ENCODE data around the gene SLC25A40. TPM values are rescaled to one million over a fixed set of nuclear protein-coding genes. Genes with fewer than 3 reads are reported as not detected.
A peak's percentile ranks its signal among the peaks of the same experiment; 100 is the strongest.
"Not testable (repeated sequence)": the region's sequence is repeated elsewhere in the genome, so short reads cannot be mapped to it uniquely, and the experiment has no call there.

Gene SLC25A40
- total RNA-seq, 2 experiments from 2014 or later = 36.1 to 45.9 TPM

DNA sequence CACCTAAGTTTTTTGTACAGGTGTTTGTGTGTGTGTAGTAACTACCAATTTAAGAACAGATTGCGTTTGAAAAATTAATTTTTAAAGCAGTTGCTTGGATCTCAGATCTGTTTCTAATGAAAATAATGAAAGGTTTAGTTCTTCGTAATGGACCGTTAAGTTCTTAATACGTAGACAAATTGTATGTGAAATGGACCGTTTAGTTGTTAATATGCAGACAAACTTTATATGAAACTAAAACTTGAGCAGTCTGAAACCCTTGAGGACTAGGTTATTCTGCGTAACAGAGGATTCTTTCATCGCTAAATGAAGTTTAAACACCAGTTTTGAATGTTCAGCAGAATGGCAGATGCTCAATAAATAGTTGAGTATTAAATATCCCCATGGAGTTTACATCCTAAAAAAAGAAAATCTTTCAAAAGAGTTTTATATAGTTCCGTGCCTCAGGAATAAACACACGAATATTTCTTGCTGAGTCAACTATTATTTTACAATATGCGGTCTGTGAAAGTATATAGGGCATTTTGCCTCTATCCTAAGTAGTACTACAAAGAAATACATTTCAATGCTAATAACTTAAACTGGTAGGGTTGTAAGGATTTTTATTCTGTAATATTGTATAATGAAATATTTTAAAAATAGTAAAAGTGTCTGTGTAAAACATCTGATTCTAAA is 1.3 kb upstream of the SLC25A40 start:
- DNase-seq = no peak
- H3K27ac Mint-ChIP-seq = peak overlapping the region; percentile 95
- peaks cover 46% of the 10 kb centered on the region for H3K4me1 Mint-ChIP-seq
- no peaks in the 10 kb centered on the region for H3K27me3 Mint-ChIP-seq
- H3K4me3 Mint-ChIP-seq = peak overlapping the region; percentile 87
- H3K9me3 Mint-ChIP-seq = peaks cover 4% of the 10 kb centered on the region
- H3K36me3 Mint-ChIP-seq = peaks cover 51% of the 10 kb centered on the region

DNA sequence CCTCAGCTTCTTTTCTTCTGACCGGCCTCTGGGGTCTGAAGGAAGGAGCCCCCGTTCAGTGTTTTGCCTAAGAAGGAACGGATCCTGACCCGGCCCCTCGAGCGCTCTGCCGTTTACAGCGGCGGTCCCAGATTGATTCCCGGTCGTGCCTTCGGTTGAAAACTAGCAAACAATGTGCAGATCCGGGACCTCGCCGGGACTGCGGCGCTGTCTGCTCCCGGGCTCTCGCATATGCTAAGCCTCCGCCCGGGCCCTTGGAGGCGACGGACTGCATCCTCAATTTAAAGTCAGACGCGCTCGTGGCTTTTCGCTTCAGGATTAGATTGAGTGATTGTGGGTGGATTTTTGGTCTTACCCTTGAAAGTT is 692 bp upstream of the SLC25A40 start:
- H3K4me1 Mint-ChIP-seq = peaks cover 49% of the 10 kb centered on the region
- H3K27me3 Mint-ChIP-seq = no peaks in the 10 kb centered on the region
- peaks cover 9% of the 10 kb centered on the region for H3K9me3 Mint-ChIP-seq
- H3K27ac Mint-ChIP-seq = peak overlapping the region; percentile 95
- H3K36me3 Mint-ChIP-seq = peaks cover 57% of the 10 kb centered on the region
- peak; percentile 51 for DNase-seq
- H3K4me3 Mint-ChIP-seq = peak overlapping the region; percentile 87

DNA sequence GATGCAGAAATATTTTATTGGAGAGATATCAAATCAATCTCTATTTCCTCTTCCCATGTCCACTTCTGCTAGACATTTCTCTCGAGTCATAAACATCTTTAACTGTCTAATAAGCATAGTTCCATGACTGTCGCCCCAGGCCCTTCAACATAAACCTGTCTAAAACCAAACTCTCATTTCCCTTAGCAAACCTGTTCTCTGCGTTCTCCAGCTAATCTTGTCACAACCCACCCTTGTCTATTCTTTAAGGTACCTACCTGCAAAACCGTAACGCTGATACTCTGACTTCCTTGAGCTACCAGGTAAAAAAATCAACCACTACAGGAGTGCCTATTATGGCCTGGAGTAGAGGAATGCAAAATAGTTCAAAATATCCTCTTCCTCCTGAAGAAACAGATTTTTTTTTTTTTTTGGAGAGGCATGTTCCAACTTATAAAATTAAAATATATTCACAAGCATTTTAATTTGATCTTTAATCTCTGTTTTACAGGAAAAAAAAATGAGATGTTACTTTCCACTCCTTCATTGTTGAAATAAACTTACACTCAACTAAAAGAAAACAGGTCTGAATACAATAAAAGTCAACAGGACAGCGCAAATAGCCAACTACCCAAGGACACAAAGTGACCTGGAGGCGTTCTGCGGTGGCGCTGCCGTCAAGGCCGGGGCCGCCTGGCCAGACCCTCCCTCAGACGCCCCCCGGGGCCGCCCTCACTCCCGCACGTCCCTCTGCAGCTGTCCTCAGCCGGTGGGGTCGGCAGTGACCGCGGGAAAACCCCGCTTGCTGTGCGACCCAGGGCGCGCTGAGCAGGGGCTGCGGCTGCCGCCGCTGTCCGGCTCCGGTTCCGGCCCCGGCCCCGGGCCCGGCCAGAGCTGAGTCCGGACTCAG is 765 bp downstream of the SLC25A40 start:
- peak; percentile 22 for DNase-seq
- Mint-ChIP-seq H3K9me3 (peaks cover 18% of the 10 kb centered on the region), H3K27me3 (no peaks in the 10 kb centered on the region), H3K4me3 (peak overlapping the region; percentile 87), H3K36me3 (peaks cover 67% of the 10 kb centered on the region), H3K27ac (peak overlapping the region; percentile 80), H3K4me1 (peaks cover 44% of the 10 kb centered on the region)

DNA sequence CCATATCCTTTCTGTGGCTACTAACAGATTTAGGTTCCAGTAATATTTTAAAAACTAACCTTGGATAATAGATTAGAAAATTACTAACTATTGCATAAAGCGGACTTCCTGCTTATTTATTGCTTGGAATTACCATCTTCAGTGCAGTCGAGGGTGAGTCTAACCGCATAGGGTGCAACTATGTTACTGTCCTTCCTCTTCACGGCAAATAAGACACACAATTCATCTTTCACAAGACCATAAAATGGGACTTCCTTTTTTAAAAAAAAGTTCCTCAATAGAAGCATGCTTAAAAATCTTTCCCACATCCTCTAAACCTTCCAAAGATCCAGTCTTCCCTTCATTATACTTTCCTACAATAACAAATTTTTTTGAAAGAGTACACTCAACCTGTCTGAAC is 2.1 kb downstream of the SLC25A40 start:
- Mint-ChIP-seq H3K4me1 (peaks cover 35% of the 10 kb centered on the region), H3K36me3 (peaks cover 65% of the 10 kb centered on the region), H3K9me3 (peaks cover 20% of the 10 kb centered on the region), H3K27me3 (no peaks in the 10 kb centered on the region), H3K4me3 (peak overlapping the region; percentile 87), H3K27ac (peak overlapping the region; percentile 13)
- no peak for DNase-seq

DNA sequence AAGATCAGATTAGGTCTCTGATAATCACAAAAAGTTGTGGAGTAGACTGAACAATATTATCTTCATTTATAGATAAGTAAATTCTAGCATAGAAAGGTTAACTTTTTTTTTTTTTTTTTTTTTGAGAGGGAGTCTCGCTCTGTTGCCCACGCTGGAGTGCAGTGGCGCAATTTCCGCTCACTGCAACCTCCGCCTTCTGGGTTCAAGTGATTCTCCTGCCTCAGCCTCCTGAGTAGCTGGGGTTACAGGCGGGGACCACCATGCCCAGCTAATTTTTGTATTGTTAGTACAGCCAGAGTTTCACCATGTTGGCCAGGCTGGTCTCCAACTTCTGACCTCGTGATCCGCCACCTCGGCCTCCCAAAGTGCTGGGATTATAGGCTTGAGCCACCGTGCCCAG is 2.8 kb downstream of the SLC25A40 start:
- DNase-seq, H3K27me3 Mint-ChIP-seq, H3K4me3 Mint-ChIP-seq, H3K27ac Mint-ChIP-seq: not testable (repeated sequence)
- peaks cover 20% of the 10 kb centered on the region for H3K9me3 Mint-ChIP-seq
- peaks cover 70% of the 10 kb centered on the region for H3K36me3 Mint-ChIP-seq
- peaks cover 32% of the 10 kb centered on the region for H3K4me1 Mint-ChIP-seq

DNA sequence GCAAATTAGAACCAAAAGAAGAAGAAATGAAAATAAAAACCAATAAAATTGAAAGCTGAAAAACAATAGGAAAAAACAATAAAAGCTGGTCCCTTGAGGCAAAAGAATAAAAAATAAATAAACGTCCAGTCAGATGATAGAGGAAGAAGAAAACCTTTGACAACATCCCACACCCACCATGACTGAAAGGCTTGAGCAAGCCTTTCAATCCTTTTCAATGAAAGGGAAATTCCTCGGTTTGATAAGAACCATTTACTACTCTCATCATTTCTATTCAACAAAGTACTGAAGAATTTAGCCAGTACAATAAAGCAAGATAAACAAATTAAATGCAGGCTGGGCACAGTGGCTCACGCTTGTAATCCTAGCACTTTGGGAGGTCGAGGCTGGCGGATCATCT is 3.8 kb downstream of the SLC25A40 start:
- H3K36me3 Mint-ChIP-seq = peaks cover 75% of the 10 kb centered on the region
- H3K9me3 Mint-ChIP-seq = peaks cover 23% of the 10 kb centered on the region

DNA sequence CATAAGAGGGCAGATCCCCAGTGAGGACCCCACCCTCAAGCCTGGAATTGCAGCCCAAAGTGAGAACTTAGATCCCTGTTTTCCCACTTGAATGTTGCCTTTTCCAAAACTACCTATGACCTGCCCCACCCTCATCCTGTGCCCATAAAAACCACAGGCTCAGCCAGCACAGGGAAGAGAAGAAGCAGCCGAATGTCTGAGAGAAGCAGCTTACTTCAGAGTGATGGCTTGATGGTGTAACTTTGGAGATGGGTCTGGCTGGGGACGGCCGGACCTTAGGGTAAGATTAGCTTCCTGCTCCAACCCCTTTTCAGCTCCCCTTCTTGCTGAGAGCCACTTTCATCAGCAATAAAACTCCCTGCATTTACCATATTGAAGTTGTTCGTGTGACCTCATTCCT is 5.7 kb downstream of the SLC25A40 start:
- DNase-seq = no peak
- peaks cover 27% of the 10 kb centered on the region for H3K4me1 Mint-ChIP-seq
- peaks cover 37% of the 10 kb centered on the region for H3K9me3 Mint-ChIP-seq
- no peak overlapping the region for H3K27ac Mint-ChIP-seq
- peaks cover 93% of the 10 kb centered on the region for H3K36me3 Mint-ChIP-seq
- no peak overlapping the region for H3K4me3 Mint-ChIP-seq
- no peaks in the 10 kb centered on the region for H3K27me3 Mint-ChIP-seq

More for the DNA sequence above, 3.8 kb downstream of the SLC25A40 start:
- Mint-ChIP-seq H3K27me3 (no peaks in the 10 kb centered on the region), H3K4me1 (peaks cover 27% of the 10 kb centered on the region), H3K27ac (no peak overlapping the region), H3K4me3 (no peak overlapping the region)
- DNase-seq = no peak

DNA sequence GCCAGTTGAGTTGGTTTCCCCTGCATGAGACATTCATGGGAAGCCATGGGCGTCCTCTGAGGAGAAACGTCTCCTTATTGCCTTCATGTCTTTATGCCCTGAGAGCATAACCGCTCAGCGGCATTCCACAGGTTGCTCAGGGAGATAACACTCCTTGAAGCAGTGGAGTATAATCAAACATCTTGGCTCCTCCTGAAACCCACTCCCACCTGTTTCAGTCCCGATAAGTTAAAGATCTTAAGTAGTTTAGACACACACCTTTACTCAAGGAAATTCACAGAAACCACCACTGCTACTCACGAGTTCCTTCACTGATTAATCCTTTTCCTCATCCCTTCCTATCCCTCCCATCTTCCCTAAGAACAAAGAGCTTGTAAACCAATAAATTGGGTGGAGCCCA is 9.6 kb downstream of the SLC25A40 start:
- not testable (repeated sequence) for DNase-seq, H3K27me3 Mint-ChIP-seq, H3K4me1 Mint-ChIP-seq, H3K27ac Mint-ChIP-seq, H3K4me3 Mint-ChIP-seq
- Mint-ChIP-seq H3K36me3 (peaks cover 82% of the 10 kb centered on the region), H3K9me3 (peaks cover 38% of the 10 kb centered on the region)

DNA sequence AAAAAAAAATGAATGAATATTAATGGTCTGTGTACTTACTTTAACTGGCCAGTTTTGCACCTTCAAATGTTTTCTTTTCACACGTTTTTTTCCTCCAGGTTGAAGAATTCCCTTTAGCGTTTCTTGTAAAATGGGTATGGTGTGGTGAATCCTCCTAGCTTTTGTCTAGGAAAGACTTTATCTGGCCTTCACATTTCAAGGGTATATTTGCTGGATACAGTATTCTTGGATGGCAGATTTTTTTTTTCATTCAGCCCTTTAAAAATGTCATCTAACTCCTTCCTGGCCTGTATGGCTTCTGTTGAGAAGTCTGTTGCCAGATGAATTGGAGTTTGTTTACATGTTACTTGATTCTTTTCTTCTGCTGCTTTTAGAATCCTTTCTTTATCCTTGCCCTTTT is 10.1 kb downstream of the SLC25A40 start:
- H3K4me1 Mint-ChIP-seq = peaks cover 8% of the 10 kb centered on the region
- H3K27ac Mint-ChIP-seq = no peak overlapping the region
- H3K36me3 Mint-ChIP-seq = peaks cover 77% of the 10 kb centered on the region
- no peaks in the 10 kb centered on the region for H3K27me3 Mint-ChIP-seq
- no peak overlapping the region for H3K4me3 Mint-ChIP-seq
- peaks cover 36% of the 10 kb centered on the region for H3K9me3 Mint-ChIP-seq
- no peak for DNase-seq

DNA sequence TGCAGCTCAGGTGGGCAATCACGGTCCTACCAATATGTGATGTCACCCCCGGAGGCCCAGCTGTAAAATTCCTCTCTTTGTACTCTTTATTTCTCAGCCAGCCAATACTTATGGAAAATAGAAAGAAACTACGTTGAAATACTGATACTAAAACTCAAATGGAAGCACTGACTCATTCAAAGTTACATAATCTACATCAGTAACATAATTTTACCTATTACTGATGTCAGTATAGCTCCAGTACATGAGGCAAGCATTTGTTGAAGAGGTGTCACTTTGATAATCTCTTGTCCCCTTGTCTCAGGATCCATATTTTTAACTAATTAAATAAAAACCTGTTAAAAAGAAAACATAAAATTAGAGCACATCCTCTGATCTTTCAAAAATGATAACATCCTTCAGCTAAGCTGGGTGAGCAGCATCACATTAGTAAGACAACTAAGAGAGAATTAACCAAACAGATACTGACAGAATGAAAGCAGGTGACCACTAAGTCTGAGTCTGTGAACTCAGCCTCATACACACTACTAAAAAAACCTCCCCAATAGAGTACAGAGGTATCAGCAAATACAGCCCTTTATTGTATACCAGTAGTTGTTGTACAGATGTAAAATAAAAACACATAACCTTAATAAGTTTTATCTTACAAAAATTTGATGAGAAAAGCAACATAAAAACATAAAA is 17.6 kb downstream of the SLC25A40 start:
- Mint-ChIP-seq H3K9me3 (peaks cover 3% of the 10 kb centered on the region), H3K4me1 (peaks cover 17% of the 10 kb centered on the region), H3K36me3 (peaks cover 34% of the 10 kb centered on the region), H3K27ac (peak overlapping the region; percentile 81), H3K4me3 (no peak overlapping the region), H3K27me3 (no peaks in the 10 kb centered on the region)
- DNase-seq = peak; percentile 4

DNA sequence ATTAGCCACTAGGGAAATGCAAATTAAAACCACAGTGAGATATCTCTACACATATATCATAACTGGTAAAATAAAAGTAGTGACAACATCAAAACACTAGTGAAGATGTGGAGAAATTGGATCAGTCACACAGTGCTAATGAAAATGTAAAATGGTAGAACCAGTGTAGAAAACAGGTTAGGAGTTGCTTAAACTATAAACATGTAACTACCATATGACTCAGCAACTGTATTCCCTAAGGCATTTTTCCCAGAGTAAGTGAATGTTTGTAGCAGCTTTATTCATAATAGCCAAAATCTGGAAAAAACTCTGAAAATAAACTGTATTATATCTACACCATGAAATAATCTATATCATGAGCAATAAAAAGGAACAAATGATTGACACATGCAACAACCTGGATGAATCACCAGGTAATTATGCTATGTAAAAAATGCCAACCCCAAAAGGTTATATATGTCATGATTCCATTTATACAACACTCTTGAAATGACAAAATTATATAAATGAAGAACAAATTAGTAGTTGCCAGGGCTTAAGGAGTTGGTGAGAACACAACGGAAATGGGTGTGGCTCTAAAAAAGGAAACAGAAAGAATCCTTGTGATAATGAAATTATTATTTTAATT is 22.8 kb downstream of the SLC25A40 start:
- H3K4me1 Mint-ChIP-seq = peaks cover 9% of the 10 kb centered on the region
- no peak for DNase-seq
- H3K4me3 Mint-ChIP-seq = no peak overlapping the region
- no peak overlapping the region for H3K27ac Mint-ChIP-seq
- peaks cover 27% of the 10 kb centered on the region for H3K36me3 Mint-ChIP-seq
- H3K27me3 Mint-ChIP-seq = no peaks in the 10 kb centered on the region
- H3K9me3 Mint-ChIP-seq = no peaks in the 10 kb centered on the region

DNA sequence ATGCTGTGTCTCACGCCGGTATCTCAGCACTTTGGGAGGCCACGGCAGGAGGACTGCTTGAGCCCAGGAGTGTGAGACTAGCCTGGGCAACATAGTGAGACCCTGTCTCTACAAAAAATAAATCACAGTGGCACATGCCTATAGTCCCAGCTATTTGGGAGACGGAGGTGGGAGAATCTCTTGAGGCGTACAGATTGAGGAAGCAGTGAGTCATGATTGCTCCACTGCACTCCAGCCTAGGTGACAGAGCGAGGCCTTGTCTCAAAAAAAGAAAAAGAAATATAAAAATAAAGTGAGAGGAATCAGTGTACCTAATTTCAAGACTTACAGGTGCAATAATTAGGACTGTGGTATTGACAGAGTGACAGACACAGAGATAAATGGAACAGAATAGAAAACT is 23.9 kb downstream of the SLC25A40 start:
- Mint-ChIP-seq H3K27me3 (no peaks in the 10 kb centered on the region), H3K36me3 (peaks cover 22% of the 10 kb centered on the region), H3K27ac (no peak overlapping the region), H3K4me1 (peaks cover 5% of the 10 kb centered on the region), H3K4me3 (no peak overlapping the region), H3K9me3 (no peaks in the 10 kb centered on the region)
- DNase-seq = no peak

DNA sequence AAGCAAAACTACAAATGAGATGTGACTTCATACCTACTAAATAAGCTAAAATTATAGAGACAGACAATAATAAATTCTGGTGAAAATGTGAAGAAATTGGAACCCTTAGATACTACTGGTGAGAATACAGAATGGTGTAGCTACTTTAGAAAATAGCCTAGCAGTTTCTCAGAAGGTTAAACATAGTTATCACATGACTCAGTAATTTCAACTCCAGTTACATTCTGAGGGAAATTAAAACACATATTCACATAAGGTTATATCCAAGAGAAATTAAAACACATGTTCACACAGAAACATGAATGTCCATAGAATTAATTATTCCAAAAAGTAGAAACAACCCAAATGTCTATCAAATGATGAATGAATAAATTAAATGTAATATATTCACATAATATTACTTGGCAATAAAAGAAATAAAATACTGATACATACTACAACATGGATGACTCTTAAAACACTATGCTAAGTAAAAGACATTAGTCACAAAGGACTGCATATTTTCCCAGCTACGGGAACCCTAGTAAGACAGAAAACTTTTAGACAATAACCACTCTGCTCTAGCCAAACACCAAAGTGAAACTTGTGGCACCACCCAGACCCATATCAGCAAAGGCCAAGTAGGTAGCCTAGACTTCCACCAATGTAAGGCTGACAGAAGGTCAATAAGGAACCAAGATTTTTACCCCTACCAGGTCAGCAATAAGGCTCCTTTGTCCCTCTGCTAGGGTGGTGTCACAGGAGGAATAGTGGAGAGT is 25.1 kb downstream of the SLC25A40 start:
- DNase-seq = no peak
- H3K4me3 Mint-ChIP-seq = no peak overlapping the region
- no peak overlapping the region for H3K27ac Mint-ChIP-seq
- no peaks in the 10 kb centered on the region for H3K9me3 Mint-ChIP-seq
- H3K36me3 Mint-ChIP-seq = peaks cover 20% of the 10 kb centered on the region
- no peaks in the 10 kb centered on the region for H3K27me3 Mint-ChIP-seq
- H3K4me1 Mint-ChIP-seq = peaks cover 5% of the 10 kb centered on the region

DNA sequence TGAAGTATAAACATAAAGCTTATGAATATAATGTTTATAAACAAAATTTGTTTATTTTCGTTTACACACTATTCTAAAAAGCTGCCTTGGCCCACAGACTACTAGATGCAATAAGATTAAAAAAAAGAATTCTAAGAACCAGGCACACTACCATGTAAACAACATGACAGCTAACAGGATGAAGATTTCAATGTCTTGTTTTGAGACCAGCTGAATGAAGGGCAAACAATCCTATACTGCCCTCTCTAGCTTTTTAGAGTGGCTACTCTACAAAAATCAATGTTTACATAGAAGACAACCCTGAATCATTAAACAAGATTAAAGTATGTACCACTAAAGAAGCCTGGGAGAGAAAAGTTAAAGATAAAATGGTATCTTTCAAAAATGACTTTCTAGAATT is 38.6 kb downstream of the SLC25A40 start:
- Mint-ChIP-seq H3K9me3 (no peaks in the 10 kb centered on the region), H3K27ac (no peak overlapping the region), H3K4me3 (no peak overlapping the region), H3K36me3 (peaks cover 4% of the 10 kb centered on the region), H3K27me3 (no peaks in the 10 kb centered on the region), H3K4me1 (no peaks in the 10 kb centered on the region)
- DNase-seq = no peak
